Left lung (tissue), 10 donors: ENCODE measurements around the gene CMC1. TPM values are rescaled to one million over a fixed set of nuclear protein-coding genes. Genes with fewer than 3 reads are reported as not detected.

Source experiments
- ATAC-seq: fragments of 200-7000 bp; cut with Tn5 transposase; one replicate; pipeline ENCODE4 v1.9.1; 2020; ENCODE audit warnings: moderate library complexity
- DNase-seq, 4 donors: peaks; one replicate each; pipeline ENCODE4 v3.0.0-alpha.2; 2013 to 2020
- H3K27ac ChIP-seq, 2 donors: fragments of 200-600 bp; sonication (generic) in 1 of 2; one replicate each; pipeline versions ENCODE4 v1.5.0 to v1.8.0; 2020 to 2021
- H3K27me3 ChIP-seq, 2 donors: fragments of 200-600 bp; sonication (generic) in 1 of 2; one replicate each; pipeline versions ENCODE4 v1.5.0 to v1.8.0; 2020 to 2021
- H3K36me3 ChIP-seq, 2 donors: fragments of 200-600 bp; sonication (generic) in 1 of 2; one replicate each; pipeline versions ENCODE4 v1.5.0 to v1.8.0; 2020 to 2021
- H3K4me1 ChIP-seq, 2 donors: fragments of 200-600 bp; one replicate each; pipeline ENCODE4 v1.8.0; 2021
- H3K4me3 ChIP-seq, 2 donors: fragments of 200-600 bp; sonication (generic) in 1 of 2; one replicate each; pipeline versions ENCODE4 v1.5.0 to v1.8.0; 2020 to 2021; ENCODE audit warnings: mild to moderate bottlenecking in 1 of 2
- H3K9me3 ChIP-seq, 2 donors: fragments of 200-600 bp; sonication (generic) in 1 of 2; one replicate each; pipeline versions ENCODE4 v1.5.0 to v1.8.0; 2020 to 2021
- CTCF ChIP-seq, 2 donors: fragments of 200-600 bp; sonication (generic) in 1 of 2; IDR thresholded peaks; one replicate each; pipeline versions ENCODE4 v1.5.0 to v1.8.0; 2021; ENCODE audit warnings: antibody characterized with exemption in 2 of 2
- intact Hi-C, 2 donors: fragments of 100-400 bp; cut with DNase I; formaldehyde crosslinking; loops; one replicate each; pipeline versions ENCODE4 v1.11.2 to v1.14.2; 2022
- polyA plus RNA-seq, 6 donors: library from polyadenylated mRNA; unstranded; fragments of 120-200 nt; gene quantifications; one replicate each; pipeline ENCODE4 v1.2.1, GENCODE V29; 2013; ENCODE audit not compliant: insufficient read length in 6 of 6
- total RNA-seq, 2 donors: library from RNA; stranded (reverse); fragmentation: NEBNext Ultra II Directional; extraction: Animal tissue kit (Norgen Biotek cat#: 25700); gene quantifications; one replicate each; pipeline ENCODE4 v1.2.1, GENCODE V29; 2021
- donor health status: DM: no; HTN: yes; CAD: no.
- donor health status: DM: no; HTN: no; CAD: no.

CMC1 gene
- total and polyA plus RNA-seq, 8 donors, result 18.6 to 34.5 (median 26.9) TPM

- no peaks in the 10 kb centered on the region for H3K27me3 ChIP-seq
- intact Hi-C loops, result no loop called here
- H3K4me1 ChIP-seq, result no peaks in the 10 kb centered on the region
- no peak overlapping the region for H3K4me3 ChIP-seq
- no peak overlapping the region for H3K27ac ChIP-seq
- ATAC-seq (no peak), DNase-seq (no peak)
- no peak for TF ChIP-seq CTCF (IDR thresholded peaks at IDR 0.05)
- H3K36me3 ChIP-seq, result no peaks in the 10 kb centered on the region
- H3K9me3 ChIP-seq, result peaks cover 0 to 22% of the 10 kb centered on the region in 2 donors
These were observed 23.1 kb upstream of the CMC1 start for GRCh38 chr3:28218071-28218916.

- Histone ChIP-seq H3K4me3 (no peak overlapping the region), H3K36me3 (no peaks in the 10 kb centered on the region), H3K27me3 (no peaks in the 10 kb centered on the region), H3K27ac (no peak overlapping the region), H3K4me1 (no peaks in the 10 kb centered on the region), H3K9me3 (peaks cover 0 to 21% of the 10 kb centered on the region in 2 donors)
- intact Hi-C loops, result no loop called here
- no peak for ATAC-seq
- no peak for TF ChIP-seq CTCF (IDR thresholded peaks at IDR 0.05)
- no peak for DNase-seq
These were observed 22.6 kb upstream of the CMC1 start for GRCh38 chr3:28218917-28219198.

GRCh38 chr3:28224430-28224829 is 17.0 kb upstream of the CMC1 start:
- ATAC-seq, result no peak

GRCh38 chr3:28226020-28226419 is 15.4 kb upstream of the CMC1 start:
- Histone ChIP-seq H3K4me3 (no peak overlapping the region), H3K36me3 (no peaks in the 10 kb centered on the region), H3K27ac (no peak overlapping the region), H3K27me3 (no peaks in the 10 kb centered on the region), H3K4me1 (no peaks in the 10 kb centered on the region), H3K9me3 (no peaks in the 10 kb centered on the region)
- intact Hi-C loops, result no loop called here
- ATAC-seq (no peak), DNase-seq (no peak)
- no peak for TF ChIP-seq CTCF (IDR thresholded peaks at IDR 0.05)

More at GRCh38 chr3:28224430-28224829, 17.0 kb upstream of the CMC1 start:
- intact Hi-C loops, result no loop called here
- no peaks in the 10 kb centered on the region for H3K9me3 ChIP-seq
- DNase-seq, result no peak
- no peaks in the 10 kb centered on the region for H3K27me3 ChIP-seq
- H3K4me3 ChIP-seq, result no peak overlapping the region
- no peak overlapping the region for H3K27ac ChIP-seq
- no peaks in the 10 kb centered on the region for H3K36me3 ChIP-seq
- no peaks in the 10 kb centered on the region for H3K4me1 ChIP-seq
- no peak for TF ChIP-seq CTCF (IDR thresholded peaks at IDR 0.05)

GRCh38 chr3:28228623-28229022 is 12.8 kb upstream of the CMC1 start:
- no peaks in the 10 kb centered on the region for H3K27me3 ChIP-seq
- intact Hi-C loops, result no loop called here
- no peak for ATAC-seq
- no peak for DNase-seq
- H3K27ac ChIP-seq, result no peak overlapping the region
- H3K4me3 ChIP-seq, result no peak overlapping the region
- no peaks in the 10 kb centered on the region for H3K9me3 ChIP-seq
- TF ChIP-seq CTCF (IDR thresholded peaks at IDR 0.05), result no peak
- no peaks in the 10 kb centered on the region for H3K4me1 ChIP-seq
- H3K36me3 ChIP-seq, result no peaks in the 10 kb centered on the region
